SK-N-SH treated with all-trans-retinoic acid at 6 μM for 48 hours (cell line): ENCODE data around the gene FXYD4.

ENCODE experiments used
- ARNTL ChIP-seq: fragments of 450-650 bp; formaldehyde crosslinking; IDR thresholded peaks from 2 replicates; pipeline ENCODE4 v1.5.0; 2020; ENCODE audit warnings: low read depth, mild to moderate bottlenecking, moderate library complexity, borderline replicate concordance
- BACH2 ChIP-seq: fragments of 250-450 bp; sonication (Bioruptor Pico); IDR thresholded peaks from 2 replicates; pipeline ENCODE4 v1.9.0; 2021; ENCODE audit warnings: mild to moderate bottlenecking, borderline replicate concordance
- CSDC2 ChIP-seq: fragments of 250-450 bp; sonication (Bioruptor Pico); IDR thresholded peaks from 2 replicates; pipeline ENCODE4 v1.5.0; 2020; ENCODE audit warnings: mild to moderate bottlenecking, moderate library complexity
- GLIS3 ChIP-seq: fragments of 250-450 bp; sonication (Bioruptor Pico); IDR thresholded peaks from 2 replicates; pipeline ENCODE4 v1.5.0; 2020; ENCODE audit warnings: mild to moderate bottlenecking, moderate library complexity
- ISL1 ChIP-seq: fragments of 250-450 bp; sonication (Bioruptor Pico); IDR thresholded peaks from 2 replicates; pipeline ENCODE4 v2.1.2; 2022; ENCODE audit warnings: mild to moderate bottlenecking, moderate library complexity
- POU6F1 ChIP-seq: fragments of 250-450 bp; sonication (Bioruptor Pico); IDR thresholded peaks from 2 replicates; pipeline ENCODE4 v1.8.0; 2021; ENCODE audit warnings: low read depth, mild to moderate bottlenecking, moderate library complexity, borderline replicate concordance
- RARB ChIP-seq: fragments of 250-450 bp; sonication (Bioruptor Pico); IDR thresholded peaks from 2 replicates; pipeline ENCODE4 v1.8.0; 2021; ENCODE audit warnings: mild to moderate bottlenecking, moderate library complexity
- TOX ChIP-seq: fragments of 250-450 bp; sonication (Bioruptor Pico); IDR thresholded peaks from 2 replicates; pipeline ENCODE4 v1.8.0; 2021; ENCODE audit warnings: mild to moderate bottlenecking, moderate library complexity, borderline replicate concordance
- ZFP30 ChIP-seq: fragments of 450-650 bp; formaldehyde crosslinking; IDR thresholded peaks from 2 replicates; pipeline ENCODE4 v1.5.0; 2022; ENCODE audit warnings: mild to moderate bottlenecking, moderate library complexity
- ZNF70 ChIP-seq: fragments of 450-650 bp; formaldehyde crosslinking; IDR thresholded peaks from 2 replicates; pipeline ENCODE4 v1.5.0; 2020; ENCODE audit warnings: mild to moderate bottlenecking, moderate library complexity
- TF ChIP-seq, protein P1 (sequence below): fragments of 250-450 bp; sonication (Bioruptor Pico); IDR thresholded peaks from 2 replicates; pipeline ENCODE4 v1.5.1; 2021; ENCODE audit warnings: mild to moderate bottlenecking, moderate library complexity
- TF ChIP-seq, protein P2 (sequence below): fragments of 250-450 bp; sonication (Bioruptor Pico); IDR thresholded peaks from 2 replicates; pipeline ENCODE4 v1.5.0; 2020; ENCODE audit warnings: mild to moderate bottlenecking, moderate library complexity
- TF ChIP-seq, protein P3 (sequence below): fragments of 250-450 bp; sonication (Bioruptor Pico); IDR thresholded peaks from 2 replicates; pipeline ENCODE4 v1.5.1; 2020; ENCODE audit warnings: low read depth, mild to moderate bottlenecking, moderate library complexity

DNA sequence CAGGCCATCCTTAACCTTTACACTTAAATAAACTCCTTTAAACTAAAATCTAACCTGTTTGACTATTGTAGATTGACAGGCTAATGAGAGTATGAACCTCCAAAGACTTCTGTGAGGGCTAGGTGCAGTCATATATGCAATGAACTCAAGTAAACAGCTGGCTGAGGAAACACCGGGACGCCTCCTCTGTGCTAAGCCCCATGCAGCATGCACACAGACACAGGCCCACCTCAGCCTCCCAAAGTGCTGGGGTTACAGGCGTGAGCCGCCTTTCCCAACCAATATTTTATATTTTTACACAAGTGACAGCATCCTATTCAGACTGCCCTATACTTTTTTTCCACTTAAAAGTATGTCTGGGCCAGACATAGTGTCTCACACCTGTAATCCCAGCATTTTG, 1.5 kb upstream of the FXYD4 start:
- TF ChIP-seq RARB (CRISPR knock-in tag) (no peak), BACH2 (CRISPR knock-in tag) (no peak), ARNTL (CRISPR knock-in tag) (no peak), CSDC2 (CRISPR knock-in tag) (no peak), POU6F1 (CRISPR knock-in tag) (no peak), ZNF70 (no peak), GLIS3 (CRISPR knock-in tag) (no peak), ZFP30 (CRISPR knock-in tag) (no peak), TOX (CRISPR knock-in tag) (no peak), ISL1 (CRISPR knock-in tag) (no peak)
- TF ChIP-seq, protein P1, sequence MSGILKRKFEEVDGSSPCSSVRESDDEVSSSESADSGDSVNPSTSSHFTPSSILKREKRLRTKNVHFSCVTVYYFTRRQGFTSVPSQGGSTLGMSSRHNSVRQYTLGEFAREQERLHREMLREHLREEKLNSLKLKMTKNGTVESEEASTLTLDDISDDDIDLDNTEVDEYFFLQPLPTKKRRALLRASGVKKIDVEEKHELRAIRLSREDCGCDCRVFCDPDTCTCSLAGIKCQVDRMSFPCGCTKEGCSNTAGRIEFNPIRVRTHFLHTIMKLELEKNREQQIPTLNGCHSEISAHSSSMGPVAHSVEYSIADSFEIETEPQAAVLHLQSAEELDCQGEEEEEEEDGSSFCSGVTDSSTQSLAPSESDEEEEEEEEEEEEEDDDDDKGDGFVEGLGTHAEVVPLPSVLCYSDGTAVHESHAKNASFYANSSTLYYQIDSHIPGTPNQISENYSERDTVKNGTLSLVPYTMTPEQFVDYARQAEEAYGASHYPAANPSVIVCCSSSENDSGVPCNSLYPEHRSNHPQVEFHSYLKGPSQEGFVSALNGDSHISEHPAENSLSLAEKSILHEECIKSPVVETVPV (CRISPR knock-in tag): no peak
- TF ChIP-seq, protein P2, sequence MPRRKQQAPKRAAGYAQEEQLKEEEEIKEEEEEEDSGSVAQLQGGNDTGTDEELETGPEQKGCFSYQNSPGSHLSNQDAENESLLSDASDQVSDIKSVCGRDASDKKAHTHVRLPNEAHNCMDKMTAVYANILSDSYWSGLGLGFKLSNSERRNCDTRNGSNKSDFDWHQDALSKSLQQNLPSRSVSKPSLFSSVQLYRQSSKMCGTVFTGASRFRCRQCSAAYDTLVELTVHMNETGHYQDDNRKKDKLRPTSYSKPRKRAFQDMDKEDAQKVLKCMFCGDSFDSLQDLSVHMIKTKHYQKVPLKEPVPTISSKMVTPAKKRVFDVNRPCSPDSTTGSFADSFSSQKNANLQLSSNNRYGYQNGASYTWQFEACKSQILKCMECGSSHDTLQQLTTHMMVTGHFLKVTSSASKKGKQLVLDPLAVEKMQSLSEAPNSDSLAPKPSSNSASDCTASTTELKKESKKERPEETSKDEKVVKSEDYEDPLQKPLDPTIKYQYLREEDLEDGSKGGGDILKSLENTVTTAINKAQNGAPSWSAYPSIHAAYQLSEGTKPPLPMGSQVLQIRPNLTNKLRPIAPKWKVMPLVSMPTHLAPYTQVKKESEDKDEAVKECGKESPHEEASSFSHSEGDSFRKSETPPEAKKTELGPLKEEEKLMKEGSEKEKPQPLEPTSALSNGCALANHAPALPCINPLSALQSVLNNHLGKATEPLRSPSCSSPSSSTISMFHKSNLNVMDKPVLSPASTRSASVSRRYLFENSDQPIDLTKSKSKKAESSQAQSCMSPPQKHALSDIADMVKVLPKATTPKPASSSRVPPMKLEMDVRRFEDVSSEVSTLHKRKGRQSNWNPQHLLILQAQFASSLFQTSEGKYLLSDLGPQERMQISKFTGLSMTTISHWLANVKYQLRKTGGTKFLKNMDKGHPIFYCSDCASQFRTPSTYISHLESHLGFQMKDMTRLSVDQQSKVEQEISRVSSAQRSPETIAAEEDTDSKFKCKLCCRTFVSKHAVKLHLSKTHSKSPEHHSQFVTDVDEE (CRISPR knock-in tag): no peak
- TF ChIP-seq, protein P3, sequence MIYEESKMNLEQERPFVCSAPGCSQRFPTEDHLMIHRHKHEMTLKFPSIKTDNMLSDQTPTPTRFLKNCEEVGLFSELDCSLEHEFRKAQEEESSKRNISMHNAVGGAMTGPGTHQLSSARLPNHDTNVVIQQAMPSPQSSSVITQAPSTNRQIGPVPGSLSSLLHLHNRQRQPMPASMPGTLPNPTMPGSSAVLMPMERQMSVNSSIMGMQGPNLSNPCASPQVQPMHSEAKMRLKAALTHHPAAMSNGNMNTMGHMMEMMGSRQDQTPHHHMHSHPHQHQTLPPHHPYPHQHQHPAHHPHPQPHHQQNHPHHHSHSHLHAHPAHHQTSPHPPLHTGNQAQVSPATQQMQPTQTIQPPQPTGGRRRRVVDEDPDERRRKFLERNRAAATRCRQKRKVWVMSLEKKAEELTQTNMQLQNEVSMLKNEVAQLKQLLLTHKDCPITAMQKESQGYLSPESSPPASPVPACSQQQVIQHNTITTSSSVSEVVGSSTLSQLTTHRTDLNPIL (CRISPR knock-in tag): no peak
